Measurements from ENCODE around the gene GAST. TPM values are rescaled to one million over a fixed set of nuclear protein-coding genes. Genes with fewer than 3 reads are reported as not detected.
A peak's percentile ranks its signal among the peaks of the same experiment; 100 is the strongest.

Gene GAST
- total and polyA plus RNA-seq, 9 of the 15 experiments (the other 6 are each of a cell fraction or from before 2014, with no cell fraction given) = not detected

- Histone ChIP-seq H4K20me1 (replicated peaks; ENCODE audit: control insufficient read depth, insufficient read depth, low read length) (no peaks in the 10 kb centered on the region), H3K4me2 (ENCODE audit: insufficient read depth, low read length) (no peak overlapping the region), H3K27me3 (ENCODE audit: control insufficient read depth in 2 of 2, insufficient read depth in 2 of 2, low read length in 2 of 2) (no peaks in the 10 kb centered on the region), H3K36me3 (ENCODE audit: control insufficient read depth, insufficient read depth, low read length) (peaks cover 86% of the 10 kb centered on the region), H3K9ac (ENCODE audit: insufficient read depth in 1 of 2, low read depth in 2 of 2, low read length in 2 of 2) (no peak overlapping the region), H2AFZ (ENCODE audit: low read depth, low read length) (no peak overlapping the region), H3K4me1 (replicated peaks in 1 of 2; ENCODE audit: control insufficient read depth in 2 of 2, insufficient read depth in 2 of 2, low read length in 2 of 2) (no peaks in the 10 kb centered on the region; a peak in 2 of 5 replicates), H3K79me2 (ENCODE audit: control insufficient read depth, insufficient read depth, low read length) (no peaks in the 10 kb centered on the region), H3K9me1 (ENCODE audit: control insufficient read depth, insufficient read depth, low read length) (no peaks in the 10 kb centered on the region), H3K4me3 (no peak overlapping the region), H3K9me3 (replicated peaks; ENCODE audit: control insufficient read depth, insufficient read depth, low read depth, low read length) (no peaks in the 10 kb centered on the region), H3K27ac (ENCODE audit: extremely low read depth, low read depth, low read length) (no peak overlapping the region)
- DNase-seq (ENCODE audit: extremely low read depth in 1 of 4, low spot score in 3 of 4) (peak in 1 of 4 experiments; percentile 18), ATAC-seq (no peak), FAIRE-seq (no peak)
- intact Hi-C loops (cut with micrococcal nuclease) (no loop called here), in situ Hi-C loops (cut with MboI) (no loop called here)
- WGBS (ENCODE audit: insufficient coverage, low coverage, missing lambda C conversion rate) = 95% methylated on average over 8 of the region's 8 CpGs
- BruUV-seq (replicated peaks) = no TSS peak
- TF ChIP-seq RBM17 (IDR thresholded peaks at IDR 0.05; ENCODE audit: borderline replicate concordance, low read depth, low read length) (no peak), ZEB2 (IDR thresholded peaks at IDR 0.05) (no peak), ADNP (tag; IDR thresholded peaks at IDR 0.05) (0 out of 2 replicates have a peak, but pooled peaks have one; percentile 22), RBM25 (IDR thresholded peaks at IDR 0.05; ENCODE audit: low read depth, low read length, severe bottlenecking) (peak; percentile 32), BCOR (IDR thresholded peaks at IDR 0.05) (peak; percentile 47; the same call in 1 of the 2 replicates), ZFP36 (IDR thresholded peaks at IDR 0.05; ENCODE audit: low read depth, low read length, partially characterized antibody) (peak; percentile 45)
- ChIA-PET POLR2A (interaction anchor here (1.4 to 1.8 kb wide), 2 partner anchors 8 to 20 kb away, joined by 3 to 7 read pairs; no protein-coding TSS in a partner anchor), CTCF (ENCODE audit: low intra/inter-chr PET ratio) (no interaction called here)
These were observed 51.2 kb downstream of the GAST start for GRCh38 chr17:41763327-41763726.

Small RNA genes within 50 kb of the gene (small RNA-seq; reads per million reads assigned to genes)
- gene RN7SL399P (not detected), gene RNA5SP442 (3.1 reads per million, percentile 88 among the genes with 10 or more reads in this experiment)

Other genes with a start within 250 kb of the GAST start
Only the 7 nearest of the 20 such genes appear.
- gene KRT16, start 99.6 kb upstream of the GAST start, total RNA-seq (2014; rRNA removed) = not detected in 2 replicates
- not detected in 2 replicates for gene KRT16, start 99.6 kb upstream of the GAST start, total RNA-seq (2014; rRNA removed; fragmentation: Illumina TruSeq; extraction: Trizol)
- not detected in 2 replicates for gene KRT16, start 99.6 kb upstream of the GAST start, total RNA-seq (2015; rRNA removed; fragmentation: Illumina TruSeq; extraction: Trizol)
- gene KRT16, start 99.6 kb upstream of the GAST start, total RNA-seq (2021) = not detected in 2 replicates
- 0.04 TPM in 1 of 2 replicates, not detected in the other for gene KRT16, start 99.6 kb upstream of the GAST start, polyA plus RNA-seq (2011; rRNA removed)
- not detected in 2 replicates for gene KRT16, start 99.6 kb upstream of the GAST start, polyA plus RNA-seq (2014; fragmentation: Illumina TruSeq; extraction: Trizol)
- not detected for gene KRT16, start 99.6 kb upstream of the GAST start, polyA plus RNA-seq (2014; fragmentation: Nextera tagmentation; extraction: Ambion mirVana)
- not detected in 2 replicates for gene KRT16, start 99.6 kb upstream of the GAST start, polyA plus RNA-seq (2014; rRNA removed)
- gene KRT17, start 87.8 kb upstream of the GAST start, total RNA-seq (2014; rRNA removed) = 0.23 TPM in 1 of 2 replicates, not detected in the other
- not detected in 2 replicates for gene KRT17, start 87.8 kb upstream of the GAST start, total RNA-seq (2014; rRNA removed; fragmentation: Illumina TruSeq; extraction: Trizol)
- not detected in 2 replicates for gene KRT17, start 87.8 kb upstream of the GAST start, total RNA-seq (2015; rRNA removed; fragmentation: Illumina TruSeq; extraction: Trizol)
- gene KRT17, start 87.8 kb upstream of the GAST start, total RNA-seq (2021) = not detected in 2 replicates
- 0.16 and 0.25 TPM in 2 replicates for gene KRT17, start 87.8 kb upstream of the GAST start, polyA plus RNA-seq (2011; rRNA removed)
- gene KRT17, start 87.8 kb upstream of the GAST start, polyA plus RNA-seq (2014; fragmentation: Illumina TruSeq; extraction: Trizol) = not detected in 2 replicates
- not detected for gene KRT17, start 87.8 kb upstream of the GAST start, polyA plus RNA-seq (2014; fragmentation: Nextera tagmentation; extraction: Ambion mirVana)
- gene KRT17, start 87.8 kb upstream of the GAST start, polyA plus RNA-seq (2014; rRNA removed) = not detected in 2 replicates
- 81.3 and 85.7 TPM in 2 replicates for gene EIF1, start 23.4 kb upstream of the GAST start, total RNA-seq (2014; rRNA removed)
- gene EIF1, start 23.4 kb upstream of the GAST start, total RNA-seq (2014; rRNA removed; fragmentation: Illumina TruSeq; extraction: Trizol) = 95.4 and 115 TPM in 2 replicates
- gene EIF1, start 23.4 kb upstream of the GAST start, total RNA-seq (2015; rRNA removed; fragmentation: Illumina TruSeq; extraction: Trizol) = 67.0 and 77.8 TPM in 2 replicates
- gene EIF1, start 23.4 kb upstream of the GAST start, total RNA-seq (2021) = 880 and 965 TPM in 2 replicates
- gene EIF1, start 23.4 kb upstream of the GAST start, polyA plus RNA-seq (2011; rRNA removed) = 255 and 320 TPM in 2 replicates
- 612 and 683 TPM in 2 replicates for gene EIF1, start 23.4 kb upstream of the GAST start, polyA plus RNA-seq (2014; fragmentation: Illumina TruSeq; extraction: Trizol)
- gene EIF1, start 23.4 kb upstream of the GAST start, polyA plus RNA-seq (2014; fragmentation: Nextera tagmentation; extraction: Ambion mirVana) = 1,000 to 10,000 TPM; 1,018 to 1,204 TPM
- 236 and 297 TPM in 2 replicates for gene EIF1, start 23.4 kb upstream of the GAST start, polyA plus RNA-seq (2014; rRNA removed)
- under 0.01 TPM in 1 of 2 replicates, not detected in the other for gene HAP1, start 22.3 kb downstream of the GAST start, total RNA-seq (2014; rRNA removed)
- gene HAP1, start 22.3 kb downstream of the GAST start, total RNA-seq (2014; rRNA removed; fragmentation: Illumina TruSeq; extraction: Trizol) = not detected in 2 replicates
- 0.04 TPM in 1 of 2 replicates, not detected in the other for gene HAP1, start 22.3 kb downstream of the GAST start, total RNA-seq (2015; rRNA removed; fragmentation: Illumina TruSeq; extraction: Trizol)
- 0.09 TPM in 1 of 2 replicates, not detected in the other for gene HAP1, start 22.3 kb downstream of the GAST start, total RNA-seq (2021)
- not detected in 2 replicates for gene HAP1, start 22.3 kb downstream of the GAST start, polyA plus RNA-seq (2011; rRNA removed)
- gene HAP1, start 22.3 kb downstream of the GAST start, polyA plus RNA-seq (2014; fragmentation: Illumina TruSeq; extraction: Trizol) = not detected in 2 replicates
- gene HAP1, start 22.3 kb downstream of the GAST start, polyA plus RNA-seq (2014; fragmentation: Nextera tagmentation; extraction: Ambion mirVana) = not detected
- not detected in 2 replicates for gene HAP1, start 22.3 kb downstream of the GAST start, polyA plus RNA-seq (2014; rRNA removed)
- 99.9 and 129 TPM in 2 replicates for gene JUP, start 74.4 kb downstream of the GAST start, total RNA-seq (2014; rRNA removed)
- 14.3 and 17.9 TPM in 2 replicates for gene JUP, start 74.4 kb downstream of the GAST start, total RNA-seq (2014; rRNA removed; fragmentation: Illumina TruSeq; extraction: Trizol)
- 31.2 and 38.5 TPM in 2 replicates for gene JUP, start 74.4 kb downstream of the GAST start, total RNA-seq (2015; rRNA removed; fragmentation: Illumina TruSeq; extraction: Trizol)
- gene JUP, start 74.4 kb downstream of the GAST start, total RNA-seq (2021) = 166 and 177 TPM in 2 replicates
- gene JUP, start 74.4 kb downstream of the GAST start, polyA plus RNA-seq (2011; rRNA removed) = 9.0 and 26.7 TPM in 2 replicates
- 84.1 and 134 TPM in 2 replicates for gene JUP, start 74.4 kb downstream of the GAST start, polyA plus RNA-seq (2014; fragmentation: Illumina TruSeq; extraction: Trizol)
- 1 to 10 TPM; 6.4 to 8.2 TPM for gene JUP, start 74.4 kb downstream of the GAST start, polyA plus RNA-seq (2014; fragmentation: Nextera tagmentation; extraction: Ambion mirVana)
- gene JUP, start 74.4 kb downstream of the GAST start, polyA plus RNA-seq (2014; rRNA removed) = 53.6 and 70.3 TPM in 2 replicates
- gene P3H4, start 99.6 kb downstream of the GAST start, total RNA-seq (2014; rRNA removed) = 2.4 and 3.0 TPM in 2 replicates
- 0.26 and 0.69 TPM in 2 replicates for gene P3H4, start 99.6 kb downstream of the GAST start, total RNA-seq (2014; rRNA removed; fragmentation: Illumina TruSeq; extraction: Trizol)
- gene P3H4, start 99.6 kb downstream of the GAST start, total RNA-seq (2015; rRNA removed; fragmentation: Illumina TruSeq; extraction: Trizol) = 1.5 and 1.9 TPM in 2 replicates
- gene P3H4, start 99.6 kb downstream of the GAST start, total RNA-seq (2021) = 1.9 and 2.4 TPM in 2 replicates
- gene P3H4, start 99.6 kb downstream of the GAST start, polyA plus RNA-seq (2011; rRNA removed) = 1.0 and 1.2 TPM in 2 replicates
- 0.95 and 1.00 TPM in 2 replicates for gene P3H4, start 99.6 kb downstream of the GAST start, polyA plus RNA-seq (2014; fragmentation: Illumina TruSeq; extraction: Trizol)
- under 1 TPM; 0.10 to 0.39 TPM for gene P3H4, start 99.6 kb downstream of the GAST start, polyA plus RNA-seq (2014; fragmentation: Nextera tagmentation; extraction: Ambion mirVana)
- gene P3H4, start 99.6 kb downstream of the GAST start, polyA plus RNA-seq (2014; rRNA removed) = 3.3 and 3.7 TPM in 2 replicates
- 1.3 and 1.6 TPM in 2 replicates for gene FKBP10, start 100.7 kb downstream of the GAST start, total RNA-seq (2014; rRNA removed)
- gene FKBP10, start 100.7 kb downstream of the GAST start, total RNA-seq (2014; rRNA removed; fragmentation: Illumina TruSeq; extraction: Trizol) = 0.57 and 0.76 TPM in 2 replicates
- 0.72 and 0.94 TPM in 2 replicates for gene FKBP10, start 100.7 kb downstream of the GAST start, total RNA-seq (2015; rRNA removed; fragmentation: Illumina TruSeq; extraction: Trizol)
- 2.6 and 3.0 TPM in 2 replicates for gene FKBP10, start 100.7 kb downstream of the GAST start, total RNA-seq (2021)
- 1.5 and 7.1 TPM in 2 replicates for gene FKBP10, start 100.7 kb downstream of the GAST start, polyA plus RNA-seq (2011; rRNA removed)
- 2.0 and 2.7 TPM in 2 replicates for gene FKBP10, start 100.7 kb downstream of the GAST start, polyA plus RNA-seq (2014; fragmentation: Illumina TruSeq; extraction: Trizol)
- gene FKBP10, start 100.7 kb downstream of the GAST start, polyA plus RNA-seq (2014; fragmentation: Nextera tagmentation; extraction: Ambion mirVana) = under 1 TPM in 1 of 2 experiments, not detected in 1; 0.03 TPM
- gene FKBP10, start 100.7 kb downstream of the GAST start, polyA plus RNA-seq (2014; rRNA removed) = 2.5 and 6.5 TPM in 2 replicates